ENCODE measurements around the gene C7orf57. TPM values are rescaled to one million over a fixed set of nuclear protein-coding genes. Genes with fewer than 3 reads are reported as not detected.
A peak's percentile ranks its signal among the peaks of the same experiment; 100 is the strongest.

C7orf57 gene
- total and polyA plus RNA-seq, 2 experiments from 2014 or later, result 0.42 to 2.1 TPM

- no peaks in the 10 kb centered on the region for H3K36me3 ChIP-seq (ENCODE audit: insufficient read depth)
- H3F3A ChIP-seq (replicated peaks; ENCODE audit: low read depth), result no peaks in the 10 kb centered on the region
- peaks cover 7% of the 10 kb centered on the region for H3K9me2 ChIP-seq (ENCODE audit: insufficient read depth)
- no peak overlapping the region for H3K27ac Mint-ChIP-seq
- H3K4me3 Mint-ChIP-seq, result no peak overlapping the region
- no peaks in the 10 kb centered on the region for H3K79me2 ChIP-seq (replicated peaks; ENCODE audit: insufficient read depth)
- H4K20me1 ChIP-seq (replicated peaks; ENCODE audit: insufficient read depth), result no peaks in the 10 kb centered on the region
- no peak overlapping the region for H2AFZ ChIP-seq
- peaks cover 56% of the 10 kb centered on the region for H3K4me1 Mint-ChIP-seq
- no peak overlapping the region for H3K4me3 ChIP-seq
- DNase-seq (ENCODE audit: low spot score), result no peak
- peaks cover 46% of the 10 kb centered on the region for H3K4me1 ChIP-seq (ENCODE audit: insufficient read depth)
- H3K27me3 Mint-ChIP-seq (ENCODE audit: insufficient read depth, low read depth, poor library complexity), result peaks cover 19% of the 10 kb centered on the region
- H3K9me3 Mint-ChIP-seq, result no peaks in the 10 kb centered on the region
- no peak for ATAC-seq
- no peaks in the 10 kb centered on the region for H3K36me3 Mint-ChIP-seq (ENCODE audit: low read depth)
- H3K4me2 ChIP-seq, result peak overlapping the region; percentile 9; the same call in 1 of the 2 replicates
- TF ChIP-seq ZNF331 (CRISPR knock-in tag; IDR thresholded peaks at IDR 0.05; ENCODE audit: low read depth) (no peak), ZNF114 (CRISPR knock-in tag; IDR thresholded peaks at IDR 0.05) (no peak), JUNB (IDR thresholded peaks at IDR 0.05; ENCODE audit: unreplicated experiment) (no peak), CREB1 (CRISPR knock-in tag; IDR thresholded peaks at IDR 0.05; ENCODE audit: low read depth) (no peak), EZH2 (IDR thresholded peaks at IDR 0.05; ENCODE audit: low read depth, unreplicated experiment) (no peak)
- H3K27me3 ChIP-seq (ENCODE audit: insufficient read depth), result peaks cover 6% of the 10 kb centered on the region
- H3K27ac ChIP-seq (ENCODE audit: low read depth), result no peak overlapping the region
Observed at GRCh38 chr7:48042216-48042615, 6.9 kb downstream of the C7orf57 start.

GRCh38 chr7:48042636-48043035, 7.3 kb downstream of the C7orf57 start:
- Mint-ChIP-seq H3K27ac (no peak overlapping the region), H3K27me3 (ENCODE audit: insufficient read depth, low read depth, poor library complexity) (peaks cover 15% of the 10 kb centered on the region), H3K4me1 (peaks cover 52% of the 10 kb centered on the region), H3K4me3 (no peak overlapping the region), H3K9me3 (no peaks in the 10 kb centered on the region), H3K36me3 (ENCODE audit: low read depth) (no peaks in the 10 kb centered on the region)
- Histone ChIP-seq H3K79me2 (replicated peaks; ENCODE audit: insufficient read depth) (no peaks in the 10 kb centered on the region), H4K20me1 (replicated peaks; ENCODE audit: insufficient read depth) (no peaks in the 10 kb centered on the region), H3K9me2 (ENCODE audit: insufficient read depth) (peaks cover 7% of the 10 kb centered on the region), H3K4me3 (no peak overlapping the region), H3K27me3 (ENCODE audit: insufficient read depth) (peaks cover 2% of the 10 kb centered on the region; the same call in 1 of the 2 replicates), H3F3A (replicated peaks; ENCODE audit: low read depth) (no peaks in the 10 kb centered on the region), H3K4me1 (ENCODE audit: insufficient read depth) (peaks cover 46% of the 10 kb centered on the region), H3K27ac (ENCODE audit: low read depth) (no peak overlapping the region), H3K36me3 (ENCODE audit: insufficient read depth) (no peaks in the 10 kb centered on the region), H3K4me2 (no peak overlapping the region), H2AFZ (peak overlapping the region; percentile 88; the same call in 1 of the 2 replicates)
- DNase-seq (ENCODE audit: low spot score) (peak; percentile 12), ATAC-seq (no peak)
- no peak for TF ChIP-seq ZNF331 (CRISPR knock-in tag; IDR thresholded peaks at IDR 0.05; ENCODE audit: low read depth)
- TF ChIP-seq EZH2 (IDR thresholded peaks at IDR 0.05; ENCODE audit: low read depth, unreplicated experiment), result no peak
- TF ChIP-seq JUNB (IDR thresholded peaks at IDR 0.05; ENCODE audit: unreplicated experiment), result no peak
- no peak for TF ChIP-seq CTCF (conservative IDR thresholded peaks at IDR 0.05; ENCODE audit: low read depth in 2 of 2)
- no peak for TF ChIP-seq POLR2AphosphoS5 (IDR thresholded peaks at IDR 0.05; ENCODE audit: low read depth)
- TF ChIP-seq, protein P1, sequence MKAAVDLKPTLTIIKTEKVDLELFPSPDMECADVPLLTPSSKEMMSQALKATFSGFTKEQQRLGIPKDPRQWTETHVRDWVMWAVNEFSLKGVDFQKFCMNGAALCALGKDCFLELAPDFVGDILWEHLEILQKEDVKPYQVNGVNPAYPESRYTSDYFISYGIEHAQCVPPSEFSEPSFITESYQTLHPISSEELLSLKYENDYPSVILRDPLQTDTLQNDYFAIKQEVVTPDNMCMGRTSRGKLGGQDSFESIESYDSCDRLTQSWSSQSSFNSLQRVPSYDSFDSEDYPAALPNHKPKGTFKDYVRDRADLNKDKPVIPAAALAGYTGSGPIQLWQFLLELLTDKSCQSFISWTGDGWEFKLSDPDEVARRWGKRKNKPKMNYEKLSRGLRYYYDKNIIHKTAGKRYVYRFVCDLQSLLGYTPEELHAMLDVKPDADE (IDR thresholded peaks at IDR 0.05), result no peak
- TF ChIP-seq NANOG (IDR thresholded peaks at IDR 0.05; ENCODE audit: borderline replicate concordance), result no peak
